Stimulated activated CD4-positive, alpha-beta T cell treated with anti-CD3 and anti-CD28 coated beads, Interleukin-2, amount 100 ng/mL, for 24 hours (primary cell): ENCODE results near the gene RPRD1B.

Experiments used
- DNase-seq, 2 donors: peaks; one replicate each; pipeline ENCODE4 v3.0.0-alpha.2; 2020

The RPRD1B gene

DNA sequence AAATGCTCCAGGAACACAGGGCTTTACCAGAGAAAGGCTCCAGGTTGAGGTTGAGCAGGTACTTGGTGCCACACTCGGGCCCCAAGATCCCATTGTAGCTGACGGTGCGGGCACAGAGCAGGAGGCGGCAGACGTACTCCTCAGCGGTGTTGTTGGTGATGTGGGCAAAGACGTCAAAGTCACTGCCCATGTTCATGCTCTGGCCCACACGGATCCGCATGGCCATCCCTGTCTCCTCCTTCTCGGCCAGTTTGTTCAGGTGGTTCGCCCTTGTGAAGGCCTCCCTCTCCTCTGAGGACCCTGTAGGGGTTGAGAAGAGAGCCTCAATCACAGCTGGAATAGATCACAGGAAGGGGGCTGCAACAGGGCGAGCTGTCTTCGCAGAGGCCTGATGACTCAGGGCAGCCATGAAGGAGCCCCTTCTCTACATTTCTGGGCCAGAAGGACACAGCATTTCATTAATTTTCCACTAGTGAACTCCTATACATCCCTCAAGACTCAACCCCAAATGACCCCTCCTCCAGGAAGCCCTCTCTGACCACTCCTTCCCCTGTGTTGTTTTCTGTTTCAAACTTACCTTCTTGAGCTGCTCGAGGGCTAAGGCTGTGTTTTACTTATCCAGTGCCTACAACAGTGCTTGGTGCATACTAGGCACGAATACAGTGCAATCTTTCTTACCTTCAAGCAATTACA lies 104.7 kb downstream of the RPRD1B start:
- no peak for DNase-seq

DNA sequence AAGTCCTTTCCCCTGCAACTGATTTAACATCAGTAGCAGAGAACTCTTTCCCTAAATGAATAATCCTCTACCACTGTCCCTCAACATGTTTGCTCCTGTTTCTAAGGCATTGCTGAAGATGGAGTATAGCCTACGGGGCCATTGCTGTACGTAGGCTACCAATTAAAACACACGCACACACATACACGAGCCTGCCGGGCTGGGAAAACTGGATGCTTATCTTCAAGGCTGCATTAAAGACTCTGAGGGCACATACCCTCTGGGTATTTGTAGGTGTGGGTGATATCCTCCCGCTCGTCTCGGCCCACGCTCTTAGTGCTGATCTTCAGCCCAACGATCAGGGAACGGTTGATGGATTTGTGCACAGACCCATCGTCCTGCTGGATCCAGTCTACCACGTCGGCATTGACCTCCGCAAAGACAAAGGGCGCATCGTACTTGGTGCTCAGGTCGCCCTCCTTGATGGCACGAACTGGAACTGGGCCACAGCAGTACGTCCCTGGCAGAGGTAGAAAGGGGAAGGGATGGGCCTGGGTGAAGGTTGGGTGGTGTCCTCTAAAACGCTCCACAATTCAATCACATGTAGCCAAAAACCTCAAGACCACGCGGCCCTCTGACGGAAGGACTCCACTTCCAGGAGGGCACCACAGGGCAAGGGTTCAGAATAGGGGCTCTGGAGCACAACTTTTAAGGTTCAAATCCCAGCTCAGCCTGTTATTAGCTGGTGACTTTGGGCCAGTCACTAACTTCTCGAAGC lies 105.8 kb downstream of the RPRD1B start:
- DNase-seq: no peak

DNA sequence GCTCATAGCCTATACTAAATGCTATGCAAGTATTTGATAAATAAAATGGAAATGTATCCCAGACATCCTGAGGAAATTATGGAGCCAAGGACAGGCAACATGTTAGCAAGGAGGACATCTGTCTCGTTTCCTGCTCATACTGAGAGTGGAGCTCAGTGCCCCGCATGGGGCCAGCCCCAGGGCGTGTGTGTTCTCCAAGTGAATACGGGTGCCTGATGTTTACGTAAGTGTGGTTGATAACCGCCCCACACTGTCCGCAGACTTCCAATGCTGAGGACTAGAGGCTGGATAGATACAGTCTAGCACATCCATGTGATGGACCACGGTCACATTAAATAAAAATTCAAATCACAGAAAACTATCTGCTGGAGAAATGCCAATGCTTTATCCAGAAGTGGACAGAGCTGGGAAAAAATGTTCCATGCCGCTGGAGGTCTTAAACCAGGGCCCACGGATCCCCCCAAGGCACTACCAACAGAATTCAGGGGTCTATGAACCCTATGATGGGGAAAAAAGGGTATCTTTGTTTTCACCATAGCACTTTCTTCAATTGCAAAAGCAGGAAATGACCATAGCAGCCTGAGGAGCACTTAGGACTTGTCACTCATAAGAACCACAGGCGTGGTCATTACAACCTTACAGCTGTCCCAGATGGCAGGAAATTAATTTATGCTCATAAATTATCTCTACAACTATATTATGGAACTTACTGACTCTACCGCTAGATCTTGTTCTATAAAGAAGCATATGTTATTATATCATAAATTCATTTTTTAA lies 106.6 kb downstream of the RPRD1B start:
- no peak for DNase-seq

DNA sequence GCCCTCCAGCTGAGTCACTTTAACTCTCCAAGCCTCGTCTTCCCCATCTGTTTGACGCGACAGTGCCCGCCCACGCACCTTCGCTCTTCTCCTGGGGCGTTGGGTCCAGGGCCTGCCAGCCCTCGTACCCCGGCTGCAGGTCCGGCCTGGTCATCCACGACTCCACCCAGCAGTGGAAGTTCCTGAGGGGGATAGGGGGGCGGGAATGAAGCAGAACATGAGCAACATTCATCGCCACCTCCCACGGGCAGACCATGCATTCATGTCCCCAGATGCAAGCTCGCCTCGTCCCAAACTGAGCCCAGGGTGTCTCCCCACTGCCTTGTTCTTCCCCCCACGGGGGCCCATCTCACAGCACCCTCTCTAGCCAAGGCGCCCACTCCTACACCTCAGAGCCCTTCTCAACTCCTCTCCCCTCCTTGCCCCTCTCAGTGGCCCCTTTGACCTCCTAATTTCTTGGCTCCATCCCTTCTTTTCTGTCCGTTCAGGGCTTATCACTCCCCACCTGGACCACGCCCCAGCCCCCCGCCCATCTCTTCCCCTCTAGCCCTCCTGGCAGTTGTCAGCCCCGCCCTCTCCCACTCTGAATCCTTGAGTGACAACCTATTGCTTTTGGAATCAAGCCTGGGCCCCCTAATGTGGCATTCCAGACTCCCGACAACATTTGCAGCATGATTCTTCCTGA lies 107.8 kb downstream of the RPRD1B start:
- DNase-seq: no peak
